ENCODE results near the gene NR2C2AP.

DNA sequence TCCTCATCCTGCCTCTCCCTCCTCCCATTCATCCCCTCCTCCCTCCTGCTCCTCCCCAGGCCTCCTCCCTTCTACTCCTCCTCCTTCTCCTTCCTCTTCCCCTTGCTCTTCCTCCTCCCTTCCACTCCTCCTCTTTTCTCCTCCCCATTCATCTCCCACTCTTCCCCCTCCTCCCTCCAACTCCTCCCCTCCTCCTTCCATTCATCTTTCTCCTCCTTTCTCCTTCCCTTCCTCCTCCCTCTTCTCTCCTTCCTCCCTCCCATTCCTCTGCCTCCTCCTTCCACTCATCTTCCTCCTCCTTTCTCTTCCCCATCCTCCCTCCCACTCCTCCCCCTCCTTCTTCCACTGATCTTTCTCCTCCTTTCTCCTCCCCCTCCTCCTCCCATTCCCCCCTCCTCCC lies 36.5 kb upstream of the NR2C2AP start:
- TF ChIP-seq, protein P1, sequence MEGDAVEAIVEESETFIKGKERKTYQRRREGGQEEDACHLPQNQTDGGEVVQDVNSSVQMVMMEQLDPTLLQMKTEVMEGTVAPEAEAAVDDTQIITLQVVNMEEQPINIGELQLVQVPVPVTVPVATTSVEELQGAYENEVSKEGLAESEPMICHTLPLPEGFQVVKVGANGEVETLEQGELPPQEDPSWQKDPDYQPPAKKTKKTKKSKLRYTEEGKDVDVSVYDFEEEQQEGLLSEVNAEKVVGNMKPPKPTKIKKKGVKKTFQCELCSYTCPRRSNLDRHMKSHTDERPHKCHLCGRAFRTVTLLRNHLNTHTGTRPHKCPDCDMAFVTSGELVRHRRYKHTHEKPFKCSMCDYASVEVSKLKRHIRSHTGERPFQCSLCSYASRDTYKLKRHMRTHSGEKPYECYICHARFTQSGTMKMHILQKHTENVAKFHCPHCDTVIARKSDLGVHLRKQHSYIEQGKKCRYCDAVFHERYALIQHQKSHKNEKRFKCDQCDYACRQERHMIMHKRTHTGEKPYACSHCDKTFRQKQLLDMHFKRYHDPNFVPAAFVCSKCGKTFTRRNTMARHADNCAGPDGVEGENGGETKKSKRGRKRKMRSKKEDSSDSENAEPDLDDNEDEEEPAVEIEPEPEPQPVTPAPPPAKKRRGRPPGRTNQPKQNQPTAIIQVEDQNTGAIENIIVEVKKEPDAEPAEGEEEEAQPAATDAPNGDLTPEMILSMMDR (IDR thresholded peaks at IDR 0.05), result no peak
- TF ChIP-seq POLR2A (IDR thresholded peaks at IDR 0.05), result no peak
- no peak for TF ChIP-seq POLR2AphosphoS5 (IDR thresholded peaks at IDR 0.05)
- no peak for TF ChIP-seq EP300 (IDR thresholded peaks at IDR 0.05)
